PC-3 (cell line): ENCODE data around the gene CCBE1. TPM values are rescaled to one million over a fixed set of nuclear protein-coding genes. Genes with fewer than 3 reads are reported as not detected.

Experiments used
- ATAC-seq: fragments of 200-7000 bp; cut with Tn5 transposase; 2 replicates; pipeline ENCODE4 v1.9.1; 2020; ENCODE audit warnings: mild to moderate bottlenecking, moderate library complexity
- BruUV-seq: library from RNA; stranded (reverse); fragments of 400-500 nt; replicated peaks from 2 replicates; lab custom pipeline; 2021; lab: Mats Ljungman, UMichigan
- CTCF ChIA-PET: fragments of 300-600 bp; sonication (Branson Sonifier 250); formaldehyde crosslinking; loops from one replicate; lab custom pipeline; 2022; ENCODE audit warnings: antibody characterized with exemption; lab: Charles Lee
- POLR2A ChIA-PET: fragments of 300-600 bp; sonication (Branson Sonifier 250); formaldehyde crosslinking; loops from one replicate; lab custom pipeline; 2022; ENCODE audit warnings: antibody characterized with exemption; ENCODE audit not compliant: unreplicated experiment; lab: Charles Lee
- DNase-seq: peaks from one replicate; pipeline ENCODE4 v3.0.0-alpha.2; 2015
- H2AFZ ChIP-seq: fragments of 300-600 bp; sonication (generic); 2 replicates; pipeline ENCODE4 v1.6.0; 2016; ENCODE audit warnings: antibody characterized with exemption, low read length
- H3F3A ChIP-seq: fragments of 300-600 bp; sonication (generic); one replicate; pipeline ENCODE4 v1.6.0; 2017; ENCODE audit warnings: antibody characterized with exemption, low read length, control low read depth, mild to moderate bottlenecking; ENCODE audit not compliant: unreplicated experiment
- H3K27ac ChIP-seq: fragments of 300-600 bp; sonication (generic); 2 replicates; pipeline ENCODE4 v1.5.1; 2016; ENCODE audit warnings: mild to moderate bottlenecking, low read length
- H3K27me3 ChIP-seq: fragments of 300-600 bp; sonication (generic); 2 replicates; pipeline ENCODE4 v1.6.1; 2016; ENCODE audit warnings: low read length, mixed read lengths
- H3K36me3 ChIP-seq: fragments of 300-600 bp; sonication (generic); 2 replicates; pipeline ENCODE4 v1.6.1; 2016; ENCODE audit warnings: low read depth, mixed run types, low read length, mixed read lengths
- H3K4me1 ChIP-seq: fragments of 300-600 bp; sonication (generic); 2 replicates; pipeline ENCODE4 v1.5.1; 2016; ENCODE audit warnings: low read length; ENCODE audit not compliant: insufficient read depth
- H3K4me2 ChIP-seq: fragments of 300-600 bp; sonication (generic); 2 replicates; pipeline ENCODE4 v1.6.0; 2016; ENCODE audit warnings: low read length
- H3K4me3 ChIP-seq: fragments of 300-600 bp; sonication (generic); 2 replicates; pipeline ENCODE4 v1.5.1; 2016; ENCODE audit warnings: mild to moderate bottlenecking, low read length, mixed read lengths
- H3K79me2 ChIP-seq: fragments of 300-600 bp; sonication (generic); 2 replicates; pipeline ENCODE4 v1.6.1; 2017; ENCODE audit warnings: low read length, mixed read lengths
- H3K9ac ChIP-seq: fragments of 300-600 bp; sonication (generic); 2 replicates; pipeline ENCODE4 v1.6.0; 2016; ENCODE audit warnings: mild to moderate bottlenecking, low read length
- H3K9me2 ChIP-seq: fragments of 300-600 bp; sonication (generic); replicated peaks from 2 replicates; pipeline ENCODE4 v1.6.1; 2016; ENCODE audit warnings: mixed run types, low read length, mixed read lengths
- H3K9me3 ChIP-seq: fragments of 300-600 bp; sonication (generic); 2 replicates; pipeline ENCODE4 v1.6.1; 2016; ENCODE audit warnings: low read length, mixed read lengths
- H4K20me1 ChIP-seq: fragments of 300-600 bp; sonication (generic); 2 replicates; pipeline ENCODE4 v1.6.1; 2016; ENCODE audit warnings: low read length, mixed read lengths
- CTCF ChIP-seq: fragments of 300-600 bp; sonication (generic); conservative IDR thresholded peaks from 2 replicates; pipeline ENCODE4 v1.5.1; 2017; ENCODE audit warnings: antibody characterized with exemption, low read depth, mild to moderate bottlenecking, low read length
- EZH2 ChIP-seq: fragments of 300-600 bp; sonication (generic); IDR thresholded peaks from one replicate; pipeline ENCODE4 v1.6.1; 2017; ENCODE audit warnings: antibody characterized with exemption, mild to moderate bottlenecking, low read length; ENCODE audit not compliant: unreplicated experiment
- EZH2phosphoT487 ChIP-seq: fragments of 300-600 bp; sonication (generic); IDR thresholded peaks from 2 replicates; pipeline ENCODE4 v1.6.1; 2018; ENCODE audit warnings: mild to moderate bottlenecking, antibody characterized with exemption, low read length, borderline replicate concordance
- intact Hi-C: fragments of 100-400 bp; cut with micrococcal nuclease; formaldehyde crosslinking; loops from 2 replicates; pipeline ENCODE4 v1.9.0; 2023
- total RNA-seq: library from RNA; depleted of rRNA; stranded (reverse); fragments of >200 nt; gene quantifications from 2 replicates; pipeline ENCODE4 v1.2.3, GENCODE V29; 2014

The CCBE1 gene
- total RNA-seq, 1 experiment from 2014 or later: 13.9 TPM

DNA sequence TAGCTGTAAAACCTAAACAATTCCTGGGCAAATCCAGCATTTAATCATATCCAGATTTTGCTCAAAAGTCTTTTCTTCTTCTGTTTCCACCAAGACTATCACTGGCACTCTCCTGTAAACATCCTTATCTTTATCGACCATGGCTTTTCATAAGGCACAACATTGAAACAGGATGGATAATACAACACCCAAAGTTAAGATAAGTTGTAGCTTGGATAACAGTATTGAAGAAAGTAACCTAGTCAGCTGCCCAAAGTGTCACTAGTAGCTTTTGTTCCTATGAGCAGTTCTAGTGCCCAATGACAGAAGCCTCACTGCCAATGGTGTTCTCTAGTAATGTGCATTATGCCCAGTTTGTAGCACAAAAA, 22.3 kb downstream of the CCBE1 start:
- ChIA-PET POLR2A (no interaction called here), CTCF (no interaction called here)

DNA sequence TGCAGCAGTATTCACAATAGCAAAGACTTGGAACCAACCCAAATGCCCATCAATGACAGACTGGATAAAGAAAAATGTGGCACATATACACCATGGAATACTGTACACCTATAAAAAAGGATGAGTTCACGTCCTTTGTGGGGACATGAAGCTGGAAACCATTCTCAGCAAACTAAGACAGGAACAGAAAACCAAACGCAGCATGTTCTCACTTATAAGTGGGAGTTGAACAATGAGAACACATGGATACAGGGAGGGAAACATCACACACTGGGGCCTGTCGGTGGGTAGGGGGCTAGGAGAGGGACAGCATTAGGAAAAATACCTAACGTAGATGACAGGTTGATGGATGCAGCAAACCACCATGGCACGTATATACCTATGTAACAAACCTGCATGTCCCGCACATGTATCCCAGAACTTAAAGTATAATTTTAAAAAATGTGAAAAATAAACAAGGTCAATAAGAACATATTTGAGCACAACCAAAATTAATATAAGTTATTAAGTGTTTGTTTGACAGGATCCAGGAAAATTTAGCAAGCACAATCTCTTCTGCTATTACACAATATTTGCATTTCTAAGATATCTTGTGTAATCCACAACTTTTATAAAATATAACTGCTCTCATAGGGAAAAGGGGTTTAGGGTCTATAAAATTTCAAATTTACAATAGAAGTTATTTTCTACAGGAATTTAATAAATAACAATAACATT, 22.9 kb downstream of the CCBE1 start:
- TF ChIP-seq CTCF (no peak), EZH2 (no peak), EZH2phosphoT487 (no peak)
- Histone ChIP-seq H4K20me1 (no peaks in the 10 kb centered on the region), H3K9ac (no peak overlapping the region), H3K4me3 (no peak overlapping the region), H3K9me2 (no peaks in the 10 kb centered on the region), H3K9me3 (no peaks in the 10 kb centered on the region), H3K27me3 (no peaks in the 10 kb centered on the region), H3K4me1 (no peaks in the 10 kb centered on the region), H3K27ac (no peak overlapping the region), H2AFZ (no peak overlapping the region), H3K79me2 (peaks cover 84% of the 10 kb centered on the region), H3F3A (no peaks in the 10 kb centered on the region), H3K4me2 (no peak overlapping the region), H3K36me3 (no peaks in the 10 kb centered on the region)
- no TSS peak for BruUV-seq
- no peak for ATAC-seq
- ChIA-PET CTCF (no interaction called here), POLR2A (no interaction called here)
- intact Hi-C loops: no loop called here
- no peak for DNase-seq

More for the DNA sequence above, 22.3 kb downstream of the CCBE1 start:
- H2AFZ ChIP-seq: no peak overlapping the region
- H3K9ac ChIP-seq: no peak overlapping the region
- no peak for TF ChIP-seq EZH2
- no peak for TF ChIP-seq CTCF
- no peaks in the 10 kb centered on the region for H3K4me1 ChIP-seq
- H3K4me2 ChIP-seq: no peak overlapping the region
- no peaks in the 10 kb centered on the region for H4K20me1 ChIP-seq
- no peak overlapping the region for H3K27ac ChIP-seq
- ATAC-seq (no peak), DNase-seq (no peak)
- peaks cover 84% of the 10 kb centered on the region for H3K79me2 ChIP-seq
- H3K9me2 ChIP-seq: no peaks in the 10 kb centered on the region
- H3K9me3 ChIP-seq: no peaks in the 10 kb centered on the region
- no peak overlapping the region for H3K4me3 ChIP-seq
- intact Hi-C loops: no loop called here
- BruUV-seq: no TSS peak
- H3K27me3 ChIP-seq: no peaks in the 10 kb centered on the region
- no peaks in the 10 kb centered on the region for H3K36me3 ChIP-seq
- H3F3A ChIP-seq: no peaks in the 10 kb centered on the region

- TF ChIP-seq EZH2 (no peak), CTCF (no peak), EZH2phosphoT487 (no peak)
- ChIA-PET POLR2A (no interaction called here), CTCF (no interaction called here)
- Histone ChIP-seq H3K4me3 (no peak overlapping the region), H3K27ac (no peak overlapping the region), H3K9me3 (no peaks in the 10 kb centered on the region), H3K36me3 (no peaks in the 10 kb centered on the region), H3K9me2 (no peaks in the 10 kb centered on the region), H3K27me3 (no peaks in the 10 kb centered on the region), H3K9ac (no peak overlapping the region), H3K4me1 (no peaks in the 10 kb centered on the region), H3K4me2 (no peak overlapping the region), H3K79me2 (peaks cover 76% of the 10 kb centered on the region), H2AFZ (no peak overlapping the region), H4K20me1 (no peaks in the 10 kb centered on the region), H3F3A (no peaks in the 10 kb centered on the region)
- DNase-seq (no peak), ATAC-seq (no peak)
- no TSS peak for BruUV-seq
- intact Hi-C loops: no loop called here
Observed at GRCh38 chr18:59672235-59672711, 24.9 kb downstream of the CCBE1 start.
